GM03348 (cell line): ENCODE measurements around the gene SBF2.
A peak's percentile ranks its signal among the peaks of the same experiment; 100 is the strongest.

Experiments used
- DNase-seq: peaks from one replicate; pipeline ENCODE4 v3.0.0; 2012; ENCODE audit warnings: low spot score

SBF2 gene

DNA sequence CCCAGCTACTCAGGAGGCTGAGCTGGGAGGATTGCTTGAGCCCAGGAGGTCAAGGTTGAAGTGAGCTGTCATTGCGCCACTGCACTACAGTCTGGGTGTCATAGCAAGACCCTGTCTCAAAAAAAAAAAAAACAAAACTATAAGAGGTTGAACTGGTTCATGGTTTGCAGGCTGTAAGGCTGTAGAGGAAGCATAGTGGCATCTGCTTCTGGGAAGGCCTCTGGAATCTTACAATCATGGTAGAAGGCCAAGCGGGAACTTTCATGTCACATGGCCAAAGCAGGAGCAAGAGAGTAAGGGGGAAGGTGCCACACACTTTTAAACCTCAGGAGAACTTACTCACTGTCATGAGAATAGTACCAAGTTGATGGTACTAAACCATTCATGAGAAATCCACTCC is 520.5 kb downstream of the SBF2 start:
- no peak for DNase-seq

DNA sequence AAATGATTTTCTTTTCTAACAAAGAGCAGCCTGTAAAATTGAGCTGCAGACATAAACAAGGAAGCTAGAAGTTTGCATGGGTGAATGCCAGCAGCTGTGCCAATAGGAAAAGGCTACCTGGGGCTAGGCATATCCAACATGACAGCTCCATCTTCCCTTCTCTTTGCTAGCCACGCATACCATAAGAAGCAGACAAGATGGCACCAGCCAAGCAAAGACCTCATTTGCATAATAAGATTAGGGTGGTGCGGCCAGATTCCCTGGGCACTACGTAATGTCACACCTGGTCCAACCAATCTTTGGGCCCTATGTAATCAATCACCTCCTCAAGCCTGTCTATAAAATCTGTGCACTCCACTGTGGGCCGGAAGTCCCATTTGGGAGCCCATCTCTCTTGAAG is 521.8 kb downstream of the SBF2 start:
- no peak for DNase-seq

DNA sequence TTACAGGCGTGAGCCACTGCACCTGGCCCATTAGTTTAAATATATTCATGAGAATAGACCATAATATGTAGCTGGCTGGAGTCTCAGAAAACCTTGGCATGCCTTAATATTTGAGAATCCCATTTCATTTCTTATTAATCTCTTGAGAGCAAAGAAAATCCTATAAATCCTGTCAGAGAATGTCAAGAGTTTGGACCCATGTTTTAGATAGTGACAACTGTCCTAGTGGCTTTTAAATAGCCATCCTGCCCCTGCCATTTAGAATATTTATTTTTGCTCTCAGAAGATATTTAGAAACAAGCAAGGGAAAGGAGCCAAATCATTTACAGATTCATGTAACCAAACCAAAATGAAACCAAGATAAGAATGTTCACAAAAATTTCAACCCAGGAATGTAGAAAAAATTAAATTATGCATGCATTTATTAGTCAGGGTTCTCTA is 522.9 kb downstream of the SBF2 start:
- DNase-seq = no peak

DNA sequence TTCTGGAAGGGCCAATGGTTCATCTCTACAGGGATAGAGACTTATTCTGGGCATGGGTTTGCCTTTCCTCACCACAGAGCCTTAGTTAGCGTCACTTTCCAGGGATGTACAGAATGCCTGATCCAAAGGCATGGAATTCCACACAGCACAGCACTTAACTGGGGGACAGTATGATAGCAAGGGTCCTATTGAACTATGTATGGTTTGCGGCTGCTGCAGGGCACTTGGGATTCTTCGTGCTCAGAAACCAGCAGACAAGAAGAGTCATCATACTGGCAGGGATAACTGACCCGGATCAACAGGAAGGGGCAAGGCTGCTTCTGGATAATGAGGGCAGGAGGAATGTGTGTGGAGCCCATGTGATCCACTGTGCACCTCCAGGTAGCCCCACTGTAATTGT is 524.4 kb downstream of the SBF2 start:
- no peak for DNase-seq

DNA sequence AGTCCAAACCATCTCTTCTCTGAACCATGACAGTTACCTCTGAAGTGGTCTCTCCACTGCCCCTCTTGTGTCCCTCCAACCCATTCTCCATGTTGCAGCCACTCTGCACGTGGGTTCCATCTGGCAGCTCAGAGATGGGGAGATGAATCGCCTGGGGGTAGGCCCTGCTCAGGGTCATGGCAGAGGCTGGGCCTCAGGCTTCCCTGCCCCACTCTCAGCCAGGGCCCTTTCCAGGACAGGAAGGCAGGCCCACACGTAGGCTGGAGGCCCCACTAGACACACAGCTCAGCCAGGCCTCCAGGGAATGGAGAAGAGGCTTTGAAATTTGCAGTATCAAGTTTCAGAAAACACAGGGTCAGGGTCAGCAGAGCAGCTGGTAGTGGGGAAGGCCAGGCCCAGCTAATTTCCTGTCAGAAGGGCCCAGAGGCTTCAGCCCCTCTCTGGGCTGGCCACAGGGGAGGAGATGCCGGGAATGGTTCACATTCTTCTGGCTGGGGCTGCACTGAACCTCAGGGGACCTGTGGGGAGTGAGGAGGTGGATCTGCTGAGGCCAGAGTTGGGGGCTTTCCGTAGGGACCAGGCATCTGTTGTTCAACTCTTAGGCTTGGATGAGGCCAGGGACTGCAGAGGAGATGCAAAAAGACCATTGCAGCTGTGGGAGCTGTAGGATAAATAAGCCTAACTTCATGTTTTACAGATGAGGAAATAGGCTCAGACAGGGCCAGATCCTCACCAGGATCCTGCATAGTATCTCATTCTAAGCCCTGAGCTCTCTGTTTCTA is 528.5 kb downstream of the SBF2 start:
- DNase-seq = peak; percentile 87

DNA sequence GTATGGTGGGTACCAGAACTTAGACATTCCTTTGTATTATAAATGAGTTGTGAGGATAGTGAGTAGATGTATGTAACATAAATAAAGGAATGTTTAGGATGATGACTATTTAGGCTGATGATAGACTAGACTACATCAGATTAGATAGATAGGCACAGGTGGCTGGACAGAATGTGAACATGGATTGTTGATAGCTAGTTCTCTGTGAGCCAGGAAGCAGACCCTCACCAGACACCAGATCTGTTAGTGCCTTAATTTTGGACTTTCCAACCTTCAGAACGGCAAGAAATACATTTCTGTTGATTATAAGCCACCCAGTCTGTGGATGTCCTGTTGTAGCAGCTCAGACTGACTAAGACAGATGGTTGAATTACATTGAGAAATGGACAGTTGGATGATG is 530.7 kb downstream of the SBF2 start:
- no peak for DNase-seq

DNA sequence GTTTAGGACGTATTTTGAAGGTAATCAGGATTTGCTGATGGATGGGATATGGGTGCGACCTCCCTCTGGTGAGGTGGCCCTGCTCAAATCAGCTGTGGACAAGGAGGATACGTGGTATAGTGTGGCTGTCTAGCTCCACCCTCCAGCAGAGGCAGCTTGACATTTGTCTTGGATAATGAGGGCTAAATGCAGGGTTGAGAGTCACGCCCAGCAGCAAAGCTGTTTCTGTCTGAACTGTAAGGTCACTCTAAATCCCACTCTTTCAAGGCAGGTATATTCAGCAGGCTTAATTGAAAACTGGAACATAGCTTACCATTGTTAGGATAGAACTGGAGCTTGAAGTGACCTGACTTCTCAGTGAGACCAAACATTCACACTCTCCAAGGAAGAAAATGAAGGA is 531.5 kb downstream of the SBF2 start:
- DNase-seq = no peak

DNA sequence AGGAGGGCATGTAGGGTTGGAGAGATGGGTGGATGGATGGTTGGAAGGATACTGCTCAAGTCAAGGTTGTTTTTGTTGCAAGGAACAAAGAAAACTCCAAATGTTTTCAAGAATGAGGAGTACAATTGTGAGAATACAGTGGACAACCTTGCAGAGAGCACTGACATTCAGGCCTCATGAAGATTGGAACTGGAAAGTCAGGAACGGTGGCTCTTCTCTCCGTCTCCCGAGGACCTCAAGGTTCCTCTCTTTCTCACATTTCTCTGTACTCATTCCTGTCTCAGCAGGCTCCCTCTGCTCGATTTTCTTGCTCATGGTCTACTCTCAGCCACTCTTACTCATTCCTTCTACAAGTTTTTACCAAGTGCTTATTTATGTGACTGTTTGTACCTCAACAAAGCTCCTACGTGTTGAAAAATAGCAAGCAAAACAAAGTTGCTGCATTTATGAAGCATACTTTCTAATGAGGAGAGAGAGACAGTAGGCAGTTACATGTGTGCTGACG is 532.5 kb downstream of the SBF2 start:
- no peak for DNase-seq

DNA sequence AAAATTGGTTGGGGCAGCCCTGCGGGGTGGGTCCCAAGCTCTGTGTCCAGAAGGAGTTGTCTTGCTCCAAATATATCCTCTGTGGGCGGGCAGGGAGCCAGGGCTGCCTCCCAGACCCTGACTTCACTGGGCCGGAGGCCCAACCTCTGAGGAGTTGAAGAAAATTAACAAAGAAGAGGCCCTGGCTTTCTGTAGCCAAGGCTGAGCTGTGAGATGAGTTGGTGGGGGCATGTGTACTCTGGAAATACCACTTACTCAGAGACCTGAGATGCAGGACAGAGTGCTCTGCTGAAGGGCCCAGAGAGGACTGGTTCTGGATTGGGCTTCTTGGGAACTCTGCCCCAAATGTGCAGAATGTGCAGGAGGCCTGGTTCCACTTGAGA is 533.8 kb downstream of the SBF2 start:
- DNase-seq = peak; percentile 87

DNA sequence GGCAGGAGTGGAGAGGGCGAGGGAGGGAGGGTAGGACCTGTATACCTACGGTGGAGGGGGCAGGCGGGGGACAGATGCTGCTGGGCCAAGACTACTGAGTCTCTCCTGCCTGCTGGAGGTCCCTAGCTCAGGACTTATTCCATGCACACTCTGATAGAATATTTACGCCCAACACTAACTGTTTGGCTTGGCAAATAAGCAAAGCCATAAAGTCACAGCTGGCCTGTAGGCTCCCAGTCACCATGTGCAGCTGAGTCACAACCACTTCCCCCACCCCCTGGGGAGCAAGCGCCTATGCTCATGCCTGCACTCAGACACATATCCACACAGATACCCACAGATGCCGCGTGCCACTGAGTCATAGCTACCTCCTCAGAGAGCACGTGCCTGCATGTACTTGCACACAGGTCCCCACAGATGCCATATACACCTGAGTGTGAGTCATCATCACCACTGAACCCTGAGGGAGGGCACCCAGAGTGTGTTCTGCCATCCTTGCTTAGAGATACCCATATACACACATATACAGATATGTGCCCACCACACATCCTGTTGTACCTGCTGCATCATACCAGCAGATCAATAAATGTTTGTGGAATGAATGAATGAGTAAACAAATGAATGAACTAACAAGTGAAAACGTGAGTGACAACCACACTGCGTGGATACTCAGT is 534.4 kb downstream of the SBF2 start:
- DNase-seq = peak; percentile 94

DNA sequence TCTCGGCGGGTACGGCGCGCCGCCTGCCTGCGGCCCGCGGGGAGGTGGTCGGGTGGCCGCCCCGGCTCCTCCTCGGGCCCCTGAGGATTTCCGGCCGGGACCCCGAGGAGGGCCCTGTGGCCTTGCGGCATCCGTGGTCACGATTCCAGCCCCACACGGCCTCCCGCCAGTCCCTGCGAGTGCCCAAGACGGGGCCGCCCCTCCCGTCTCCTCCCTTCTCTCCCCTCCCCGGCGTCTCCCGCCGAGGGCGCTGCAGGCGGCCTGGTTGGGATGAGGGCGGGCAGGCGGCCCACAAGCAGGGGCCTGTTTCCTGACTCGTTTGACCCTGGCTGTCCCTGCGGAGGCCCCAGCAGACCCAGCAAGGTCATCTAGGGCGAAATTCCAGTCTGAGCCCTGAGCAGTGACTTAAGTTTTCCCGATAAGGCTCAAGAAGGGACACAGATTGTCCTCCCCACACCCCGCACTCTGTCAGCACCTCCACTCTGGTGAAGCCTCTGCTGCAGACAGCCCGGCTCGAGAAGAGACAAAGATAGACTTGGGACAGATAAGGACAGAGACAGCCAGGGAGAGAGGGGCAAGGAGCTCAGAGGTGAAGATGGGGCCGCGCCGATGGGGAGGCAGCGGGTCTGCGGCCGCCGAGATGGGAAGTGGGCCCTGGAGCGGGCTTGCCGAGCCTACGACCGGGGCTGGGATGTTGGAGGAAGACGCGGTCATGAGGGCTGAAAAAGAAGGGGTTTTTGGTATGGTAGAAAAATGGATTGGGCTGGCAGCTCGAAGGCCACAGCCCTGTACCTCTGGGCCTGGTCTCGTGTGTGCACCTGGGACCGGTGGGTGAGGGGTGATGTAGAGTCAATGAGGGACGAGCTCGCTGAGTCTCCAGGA is 535.1 kb downstream of the SBF2 start:
- DNase-seq = peak; percentile 86

DNA sequence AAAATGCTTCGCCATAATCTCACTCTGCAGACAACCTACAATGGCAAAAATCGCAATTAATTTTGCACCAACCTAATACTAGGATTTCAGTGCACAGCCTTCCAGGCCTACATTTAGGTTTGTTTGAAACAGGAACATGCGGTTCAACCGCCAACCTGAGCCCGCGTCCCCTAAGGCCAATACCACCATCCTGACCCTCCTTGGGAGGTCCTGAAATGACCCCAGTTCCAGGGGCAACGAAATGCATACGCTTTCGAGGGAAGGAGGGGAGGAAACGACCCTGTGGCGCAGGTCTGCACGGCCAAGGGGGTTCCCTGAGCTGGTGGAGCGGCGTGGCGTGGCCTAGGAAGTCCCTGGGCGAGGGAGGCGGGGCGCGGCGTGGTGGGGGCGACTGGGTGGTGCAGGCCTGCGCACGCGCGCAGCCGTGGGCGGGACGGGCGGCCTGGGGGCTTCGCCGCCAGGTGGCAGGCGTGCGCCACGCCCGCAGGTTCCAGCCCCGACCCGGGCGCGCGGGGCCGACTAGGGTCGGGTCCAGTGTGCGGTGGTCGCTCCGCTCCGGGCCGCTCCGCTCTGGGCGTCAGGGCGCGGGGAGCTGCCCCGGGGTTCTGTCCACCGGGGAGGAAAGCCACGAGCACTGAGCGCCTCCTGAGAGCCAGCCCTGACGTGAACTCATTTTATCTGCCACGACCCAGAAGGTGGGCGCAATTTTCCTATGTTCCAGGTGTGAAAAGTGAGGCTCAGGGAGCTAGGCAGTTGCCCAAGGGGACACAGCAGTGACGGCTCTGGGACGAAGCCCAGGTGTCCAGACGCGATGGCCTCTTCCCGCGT is 536.0 kb downstream of the SBF2 start:
- peak; percentile 97 for DNase-seq

DNA sequence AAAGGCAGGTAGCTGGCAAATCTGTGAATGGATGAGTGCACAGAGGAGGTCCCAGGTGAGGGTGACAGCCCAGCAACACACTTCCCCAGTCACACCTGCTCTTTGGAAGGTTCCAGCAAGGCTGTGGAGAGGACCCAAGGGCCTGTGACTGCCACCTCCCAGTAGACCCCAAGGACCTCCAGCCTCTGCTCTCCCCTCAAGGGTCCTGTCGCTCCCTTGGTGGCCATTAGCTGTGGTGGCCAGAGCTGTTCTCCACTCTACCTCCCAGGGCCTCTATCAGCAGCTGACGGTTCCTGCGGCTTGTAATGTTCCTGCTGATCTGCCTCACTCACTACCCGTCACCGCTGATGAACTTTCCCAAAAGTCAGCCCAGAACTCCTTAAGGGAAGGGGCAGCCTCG is 537.1 kb downstream of the SBF2 start:
- DNase-seq = no peak

DNA sequence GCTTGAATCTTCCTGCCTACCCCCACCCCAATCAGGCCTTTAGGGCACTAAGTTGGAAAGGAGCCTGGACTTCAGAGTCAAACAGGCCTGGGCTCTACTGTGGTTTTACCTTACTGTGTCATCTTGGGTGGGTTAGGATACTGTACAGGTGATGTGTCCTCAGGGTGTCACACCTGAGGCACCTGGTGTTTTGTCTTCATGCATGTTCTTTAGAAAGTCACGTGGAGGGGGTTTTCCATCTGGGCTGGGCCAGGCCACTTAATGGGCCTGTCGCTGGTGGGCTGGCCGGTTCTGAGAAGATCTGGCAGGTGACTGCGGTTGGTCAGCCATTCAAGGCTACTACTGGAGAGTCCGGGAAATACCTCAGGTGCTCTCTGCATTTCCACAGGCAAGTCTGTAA is 537.6 kb downstream of the SBF2 start:
- DNase-seq = no peak

DNA sequence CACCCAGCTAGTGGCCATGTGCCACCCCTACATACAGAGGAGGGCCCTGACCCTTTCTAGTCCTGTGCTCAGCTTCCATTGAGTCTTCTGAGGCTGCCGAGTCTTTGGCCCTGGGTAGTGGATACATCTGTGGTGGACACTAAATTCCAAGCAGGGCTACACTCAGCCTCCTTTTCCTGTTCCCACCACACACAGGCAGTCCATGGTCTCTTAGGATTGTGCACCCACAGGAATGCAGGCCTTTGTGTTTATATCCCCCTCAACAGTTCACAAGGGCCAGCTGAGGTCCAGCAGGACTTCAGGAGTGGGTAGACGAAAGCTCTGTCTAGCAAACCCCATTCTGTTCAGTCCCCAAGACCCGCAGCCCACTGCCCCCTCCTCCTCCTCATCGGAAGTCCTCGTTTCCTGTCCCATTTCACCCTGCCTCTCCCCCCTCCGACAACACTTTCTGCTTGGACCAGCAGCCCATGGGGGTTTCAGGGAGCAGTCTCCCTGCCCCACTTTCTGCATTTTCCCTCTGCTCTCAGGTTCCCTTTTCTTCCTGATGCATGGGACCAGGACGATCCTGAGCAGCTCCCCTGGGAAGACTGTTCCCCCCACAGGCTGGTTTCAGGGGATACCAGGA is 538.3 kb downstream of the SBF2 start:
- DNase-seq = peak; percentile 61

DNA sequence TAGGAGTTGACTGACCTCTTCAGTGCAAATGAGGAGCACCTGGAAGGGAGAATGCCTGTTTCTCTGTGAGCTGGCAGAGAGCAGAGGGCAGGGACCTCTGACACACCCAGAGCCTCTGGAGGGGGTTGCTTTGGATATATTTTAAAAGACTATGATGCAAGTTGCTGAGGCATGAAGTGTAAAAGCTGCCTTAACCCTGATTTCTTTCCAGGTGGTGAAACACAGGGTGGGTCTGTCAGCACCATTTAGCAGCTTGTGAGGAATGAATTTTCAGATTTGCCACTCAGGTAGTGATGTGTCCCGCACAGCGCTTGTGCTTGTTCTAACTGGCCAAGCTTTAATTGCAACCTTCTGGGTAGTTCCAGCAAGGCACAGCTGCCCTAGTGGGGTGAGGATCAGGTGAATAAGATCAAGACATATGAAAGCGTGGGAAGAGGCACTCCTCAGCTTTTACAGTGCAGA is 540.0 kb downstream of the SBF2 start:
- DNase-seq = no peak

DNA sequence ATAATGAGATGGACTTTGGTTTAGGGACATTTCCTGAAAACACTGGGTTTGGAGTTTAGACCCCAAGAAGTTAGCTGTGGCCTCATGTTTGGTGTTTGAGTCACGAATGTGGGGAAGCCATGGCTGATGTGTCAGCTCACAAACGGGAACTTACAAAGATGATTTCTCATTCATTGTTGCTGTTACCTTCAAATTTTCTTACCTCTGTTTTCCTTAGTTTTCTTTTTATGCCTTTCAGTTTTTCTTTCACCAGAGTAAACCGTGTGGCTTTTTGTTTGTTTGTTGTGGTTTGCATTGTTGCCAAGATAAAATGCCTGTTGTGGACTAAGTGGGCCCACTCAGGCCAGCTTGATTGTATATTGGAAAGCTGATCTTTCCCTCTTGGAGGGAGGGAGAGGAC is 541.0 kb downstream of the SBF2 start:
- DNase-seq = peak; percentile 67

DNA sequence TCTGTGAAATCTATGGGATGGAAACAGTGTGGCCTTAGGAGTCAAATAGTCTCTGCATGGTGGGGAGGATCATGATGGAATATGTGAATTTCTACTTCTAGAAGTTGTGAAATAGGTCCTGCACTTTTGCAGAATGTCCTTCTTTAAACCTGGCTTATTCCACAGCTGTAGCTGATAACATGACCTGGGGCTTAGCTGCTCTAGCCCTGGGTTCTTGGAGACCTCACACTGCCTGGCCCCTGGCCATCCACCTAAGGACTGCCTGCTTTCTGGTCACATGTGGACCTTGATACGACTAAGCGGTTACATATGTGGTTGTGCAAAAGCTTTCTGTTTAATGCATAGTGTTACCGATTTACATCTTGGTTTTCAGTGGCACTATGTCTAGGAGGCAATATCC is 541.9 kb downstream of the SBF2 start:
- no peak for DNase-seq

DNA sequence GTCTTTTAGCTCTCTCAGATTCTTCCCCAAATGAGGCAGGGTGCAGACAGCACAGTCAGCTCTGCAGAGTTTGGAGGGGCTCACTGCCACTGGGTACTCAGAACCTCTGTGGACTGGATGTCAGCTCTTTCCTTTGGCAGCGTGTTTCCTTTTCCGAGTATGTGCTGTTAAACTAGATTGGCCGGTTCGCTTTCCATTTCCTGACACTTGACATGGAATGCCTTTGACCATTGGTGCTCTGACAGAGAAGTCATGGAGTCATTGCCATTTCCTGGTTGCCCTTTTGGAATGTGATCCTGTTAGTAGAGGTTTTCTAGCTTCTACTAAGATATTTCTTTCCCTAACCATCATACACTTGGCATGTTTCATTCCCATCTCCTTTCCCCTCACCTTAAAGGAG is 543.5 kb downstream of the SBF2 start:
- no peak for DNase-seq

DNA sequence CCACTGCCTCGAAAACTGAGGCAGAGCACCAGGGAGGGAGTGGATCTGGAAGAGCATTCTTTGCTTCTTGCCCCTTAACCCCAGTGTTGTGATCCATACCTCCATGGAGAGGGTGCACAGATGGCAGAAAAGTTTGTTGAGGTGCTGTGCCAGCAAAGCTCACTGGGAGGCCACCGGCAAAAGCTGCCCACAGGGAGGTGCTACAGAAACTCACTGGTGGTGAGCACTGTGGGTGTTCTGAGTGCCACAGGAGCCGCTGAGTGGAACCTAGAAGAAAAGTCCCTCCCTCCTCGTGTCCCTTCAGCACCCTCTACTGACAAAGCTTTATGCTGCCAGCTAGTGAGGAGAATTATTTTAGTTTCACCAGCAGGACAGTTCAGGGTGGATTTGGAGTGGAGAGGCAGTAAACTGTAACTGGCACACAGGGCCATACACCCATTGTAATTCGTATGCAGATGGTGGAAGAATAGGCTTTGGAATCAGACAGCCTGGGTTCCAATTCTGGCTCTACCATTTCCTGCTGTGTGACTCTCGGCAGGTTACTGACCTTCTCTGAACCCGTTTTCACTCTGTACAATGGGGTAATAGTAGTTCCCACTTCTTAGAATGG is 545.6 kb downstream of the SBF2 start:
- DNase-seq = peak; percentile 84

DNA sequence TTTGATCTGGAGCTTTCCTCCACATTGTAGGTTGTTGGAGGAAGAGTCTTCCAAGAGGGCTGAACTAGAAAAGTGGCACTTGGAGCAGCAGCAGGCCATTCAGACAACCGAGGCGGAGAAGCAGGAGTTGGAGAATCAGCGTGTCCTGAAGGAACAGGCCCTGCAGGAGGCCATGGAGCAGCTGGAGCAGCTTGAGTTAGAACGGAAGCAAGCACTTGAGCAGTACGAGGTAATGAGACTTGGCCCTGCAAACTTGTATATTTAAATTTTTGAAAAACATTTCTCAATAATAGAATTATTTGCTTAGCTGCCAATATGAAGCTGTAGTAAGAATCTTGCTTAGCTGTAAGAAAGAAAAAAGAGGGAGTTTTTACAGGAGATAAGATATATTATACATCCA is 546.2 kb downstream of the SBF2 start:
- no peak for DNase-seq
